MG63 (cell line): ENCODE measurements around the gene CDHR3. TPM values are rescaled to one million over a fixed set of nuclear protein-coding genes. Genes with fewer than 3 reads are reported as not detected.
"Not testable (repeated sequence)": the region's sequence is repeated elsewhere in the genome, so short reads cannot be mapped to it uniquely, and the experiment has no call there.

Experiments
- DNase-seq: peaks from one replicate; pipeline ENCODE4 v3.0.0-alpha.2; 2020
- H3K27me3 ChIP-seq: fragments of 250-450 bp; sonication (Bioruptor Pico); 2 replicates; pipeline ENCODE4 v1.5.1; 2020; ENCODE audit warnings: mild to moderate bottlenecking, moderate library complexity
- H3K36me3 ChIP-seq: fragments of 250-450 bp; sonication (Bioruptor Pico); 2 replicates; pipeline ENCODE4 v1.5.1; 2020; ENCODE audit warnings: mild to moderate bottlenecking, moderate library complexity
- H3K4me3 ChIP-seq: fragments of 250-450 bp; sonication (Bioruptor Pico); 2 replicates; pipeline ENCODE4 v1.5.1; 2020; ENCODE audit warnings: mild to moderate bottlenecking, moderate library complexity
- H3K9me3 ChIP-seq: fragments of 250-450 bp; sonication (Bioruptor Pico); 2 replicates; pipeline ENCODE4 v1.5.1; 2020; ENCODE audit warnings: mild to moderate bottlenecking, moderate library complexity
- total RNA-seq: library from RNA; depleted of rRNA; stranded (reverse); fragments of >200 nt; shearing (Covaris generic); gene quantifications from 2 replicates; pipeline ENCODE4 v1.2.3, GENCODE V29; 2014; ENCODE audit warnings: low replicate concordance

The CDHR3 gene
- total RNA-seq, 1 experiment from 2014 or later: 0.76 TPM

DNA sequence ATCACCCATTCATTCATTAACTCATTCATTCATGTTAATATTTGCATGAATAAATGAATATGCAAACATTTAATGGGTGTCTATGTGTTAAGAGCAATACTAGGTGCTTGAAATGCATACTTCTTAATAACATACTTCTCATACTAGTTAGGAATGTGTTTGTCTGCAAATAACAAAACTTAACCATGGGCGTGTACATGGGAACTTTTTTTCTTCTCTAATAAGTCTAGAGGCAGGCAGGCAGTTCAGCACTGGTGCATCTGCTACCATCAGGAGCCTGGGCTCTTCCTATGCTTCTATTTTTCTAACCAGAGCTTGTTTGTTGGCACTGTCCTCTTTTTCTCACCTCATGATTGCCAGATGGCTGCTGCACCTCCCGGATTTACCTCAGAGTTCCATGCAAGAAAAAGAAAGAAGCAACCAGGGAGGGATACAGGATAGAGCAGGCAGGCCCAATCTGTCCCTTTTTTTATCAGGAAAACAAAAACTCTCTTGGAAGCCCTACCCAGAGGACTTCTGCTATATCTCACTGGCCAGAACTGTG is 22.7 kb downstream of the CDHR3 start:
- H3K36me3 ChIP-seq: no peaks in the 10 kb centered on the region
- H3K27me3 ChIP-seq: no peaks in the 10 kb centered on the region
- DNase-seq: no peak
- no peak overlapping the region for H3K4me3 ChIP-seq
- no peaks in the 10 kb centered on the region for H3K9me3 ChIP-seq

DNA sequence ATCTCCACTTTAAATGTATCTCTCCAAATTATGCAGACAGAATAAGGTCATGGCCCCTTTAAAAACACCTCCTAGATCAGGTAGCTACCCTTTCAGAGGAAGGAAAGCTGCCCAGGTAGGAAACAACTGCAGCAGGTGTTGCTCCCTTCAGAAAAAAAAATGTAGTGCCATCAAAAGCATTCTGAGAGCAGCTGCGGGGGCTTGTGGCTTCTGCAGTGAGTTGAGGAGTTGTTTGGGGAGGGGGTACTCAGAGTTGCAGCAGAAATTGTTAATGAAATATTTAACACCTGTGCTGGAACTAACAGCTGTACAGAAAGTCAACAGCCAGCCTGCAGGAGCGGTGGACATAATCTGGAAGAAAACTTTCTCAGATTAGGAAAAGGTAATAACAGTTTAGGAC is 24.0 kb downstream of the CDHR3 start:
- Histone ChIP-seq H3K4me3 (no peak overlapping the region), H3K27me3 (no peaks in the 10 kb centered on the region), H3K9me3 (no peaks in the 10 kb centered on the region), H3K36me3 (no peaks in the 10 kb centered on the region)
- DNase-seq: no peak

DNA sequence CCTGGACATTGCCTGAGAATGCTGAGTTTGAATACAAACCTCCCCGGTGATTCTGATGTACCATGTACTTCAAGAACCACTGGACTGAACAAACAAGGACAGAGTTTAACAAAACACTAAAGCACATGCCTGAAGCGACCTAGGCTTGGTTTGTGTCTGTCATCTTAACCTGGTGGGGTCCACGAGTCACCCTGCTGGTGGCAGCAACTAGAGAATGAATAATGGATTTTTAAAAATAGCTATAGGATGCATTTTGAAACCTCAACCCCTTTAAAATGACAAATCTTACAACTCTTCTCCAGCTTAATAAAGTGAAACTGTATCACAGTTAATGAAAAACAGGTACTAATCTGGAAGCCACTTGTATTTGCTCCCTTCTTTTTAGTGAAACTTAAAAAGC is 25.2 kb downstream of the CDHR3 start:
- no peaks in the 10 kb centered on the region for H3K27me3 ChIP-seq
- H3K36me3 ChIP-seq: no peaks in the 10 kb centered on the region
- no peaks in the 10 kb centered on the region for H3K9me3 ChIP-seq
- DNase-seq: no peak
- no peak overlapping the region for H3K4me3 ChIP-seq

DNA sequence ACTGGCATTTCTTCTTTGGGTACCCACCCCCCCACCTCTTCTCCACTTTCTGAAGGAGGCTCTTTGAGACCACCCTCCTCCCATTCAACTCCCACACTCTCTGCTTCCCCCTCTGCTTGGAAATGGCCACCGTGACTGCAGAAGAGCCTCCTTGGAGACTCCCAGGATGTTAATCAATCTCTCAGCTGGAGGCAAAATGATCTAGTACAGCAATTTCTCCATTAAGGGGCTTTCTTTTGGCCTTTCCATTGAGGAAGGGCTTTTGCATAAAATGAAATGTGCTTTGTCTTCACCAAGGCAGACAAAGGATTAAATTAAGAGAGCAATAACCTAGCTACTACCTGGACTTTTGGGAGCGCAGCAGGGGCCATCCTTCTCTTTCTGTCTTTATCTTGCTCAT is 26.1 kb downstream of the CDHR3 start:
- Histone ChIP-seq H3K27me3 (no peaks in the 10 kb centered on the region), H3K9me3 (no peaks in the 10 kb centered on the region), H3K36me3 (no peaks in the 10 kb centered on the region), H3K4me3 (no peak overlapping the region)
- DNase-seq: no peak

DNA sequence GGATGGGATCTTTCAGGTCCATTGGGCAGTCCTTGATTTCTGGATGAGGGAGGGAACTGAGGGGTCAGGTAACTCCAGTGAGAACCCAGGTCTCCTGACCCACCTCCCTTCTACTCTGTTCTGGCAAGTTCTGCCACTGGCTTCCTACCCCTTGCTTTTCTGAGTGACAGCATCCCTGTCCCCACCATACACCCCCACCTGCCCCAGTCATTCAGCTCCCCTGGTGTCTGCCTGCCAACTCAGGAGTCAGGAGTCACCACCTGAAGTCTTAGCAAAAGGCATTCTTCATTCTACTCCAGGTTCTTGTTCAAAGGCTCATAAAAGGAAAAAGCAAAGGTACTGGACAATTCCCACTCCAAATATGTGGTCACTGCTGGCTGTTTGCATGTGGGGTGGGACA is 26.6 kb downstream of the CDHR3 start:
- H3K36me3 ChIP-seq: no peaks in the 10 kb centered on the region
- no peak for DNase-seq
- H3K27me3 ChIP-seq: no peaks in the 10 kb centered on the region
- no peak overlapping the region for H3K4me3 ChIP-seq
- no peaks in the 10 kb centered on the region for H3K9me3 ChIP-seq

DNA sequence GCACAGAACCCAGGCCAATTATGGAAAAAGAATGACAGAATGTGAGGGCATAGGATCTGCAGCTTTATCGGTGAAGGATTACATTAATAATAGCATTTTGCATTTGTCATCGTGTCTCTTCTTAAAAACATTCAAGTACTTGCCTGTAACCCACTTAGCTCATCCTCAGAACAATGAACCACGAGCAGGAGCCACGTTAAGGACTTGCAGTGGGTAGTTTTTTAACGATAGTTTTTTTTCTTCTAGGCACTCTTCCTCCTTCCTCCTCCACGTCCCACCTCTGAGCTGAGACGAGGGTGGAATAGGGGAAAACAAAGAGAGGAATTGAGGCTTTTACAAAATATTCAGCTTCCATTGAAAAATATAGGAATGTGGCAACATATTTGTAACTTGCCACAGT is 27.1 kb downstream of the CDHR3 start:
- Histone ChIP-seq H3K36me3 (no peaks in the 10 kb centered on the region), H3K27me3 (no peaks in the 10 kb centered on the region), H3K4me3 (no peak overlapping the region), H3K9me3 (no peaks in the 10 kb centered on the region)
- DNase-seq: no peak

DNA sequence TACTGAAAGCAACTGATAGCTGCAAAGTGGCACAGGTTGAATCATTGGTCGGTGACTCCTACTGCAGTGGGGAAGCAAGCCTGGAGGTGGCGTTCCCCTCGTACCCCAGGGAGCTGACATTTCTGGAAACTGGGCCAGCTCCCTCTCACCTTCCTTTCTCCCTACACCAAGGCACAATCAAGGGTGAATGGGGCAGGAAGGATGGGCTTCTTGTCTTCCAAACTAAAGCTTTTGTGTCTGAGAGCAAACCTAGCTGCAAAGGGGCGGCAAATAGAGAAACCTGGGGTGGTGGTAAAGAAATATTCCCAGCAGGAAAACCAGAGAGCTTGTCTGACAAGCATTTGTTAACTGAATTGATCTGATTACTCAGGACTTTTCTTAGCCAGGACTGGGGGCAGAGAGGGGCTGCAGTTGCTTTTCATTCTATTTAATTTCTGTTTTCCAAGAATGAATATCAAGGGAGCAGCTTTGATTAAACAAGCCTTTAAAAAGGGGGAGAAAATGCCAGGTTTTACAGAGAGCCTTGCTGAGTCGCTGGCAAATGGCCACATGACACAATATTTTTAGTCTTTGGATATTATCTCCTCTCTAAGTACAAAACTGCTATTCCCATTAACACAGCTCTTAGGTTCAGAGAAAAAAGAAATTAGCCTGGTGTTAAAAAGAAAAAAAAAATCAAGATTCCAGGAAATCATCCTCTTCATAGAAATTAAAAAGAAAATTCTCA is 27.8 kb downstream of the CDHR3 start:
- no peaks in the 10 kb centered on the region for H3K36me3 ChIP-seq
- DNase-seq: no peak
- H3K4me3 ChIP-seq: no peak overlapping the region
- no peaks in the 10 kb centered on the region for H3K27me3 ChIP-seq
- no peaks in the 10 kb centered on the region for H3K9me3 ChIP-seq

DNA sequence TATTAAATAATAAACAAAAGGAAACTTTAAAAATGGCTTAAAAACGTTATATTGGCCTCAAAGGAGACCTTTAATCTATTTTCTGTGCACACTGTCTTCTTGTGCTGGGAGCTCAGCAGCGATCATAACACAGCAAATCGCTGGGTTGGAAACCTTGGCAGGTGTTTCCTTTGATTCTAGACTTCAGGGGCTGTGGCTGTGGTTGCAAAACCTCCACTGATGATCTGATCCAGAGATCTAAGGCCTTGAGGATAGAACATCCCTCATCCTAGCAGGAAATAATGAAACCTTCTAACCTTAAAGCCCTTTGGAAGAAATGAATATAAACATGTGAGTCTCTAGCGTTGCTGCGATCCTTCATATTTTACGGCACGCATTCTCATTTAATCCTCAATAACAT is 29.8 kb downstream of the CDHR3 start:
- no peaks in the 10 kb centered on the region for H3K36me3 ChIP-seq
- no peaks in the 10 kb centered on the region for H3K9me3 ChIP-seq
- no peaks in the 10 kb centered on the region for H3K27me3 ChIP-seq
- DNase-seq: no peak
- H3K4me3 ChIP-seq: no peak overlapping the region

DNA sequence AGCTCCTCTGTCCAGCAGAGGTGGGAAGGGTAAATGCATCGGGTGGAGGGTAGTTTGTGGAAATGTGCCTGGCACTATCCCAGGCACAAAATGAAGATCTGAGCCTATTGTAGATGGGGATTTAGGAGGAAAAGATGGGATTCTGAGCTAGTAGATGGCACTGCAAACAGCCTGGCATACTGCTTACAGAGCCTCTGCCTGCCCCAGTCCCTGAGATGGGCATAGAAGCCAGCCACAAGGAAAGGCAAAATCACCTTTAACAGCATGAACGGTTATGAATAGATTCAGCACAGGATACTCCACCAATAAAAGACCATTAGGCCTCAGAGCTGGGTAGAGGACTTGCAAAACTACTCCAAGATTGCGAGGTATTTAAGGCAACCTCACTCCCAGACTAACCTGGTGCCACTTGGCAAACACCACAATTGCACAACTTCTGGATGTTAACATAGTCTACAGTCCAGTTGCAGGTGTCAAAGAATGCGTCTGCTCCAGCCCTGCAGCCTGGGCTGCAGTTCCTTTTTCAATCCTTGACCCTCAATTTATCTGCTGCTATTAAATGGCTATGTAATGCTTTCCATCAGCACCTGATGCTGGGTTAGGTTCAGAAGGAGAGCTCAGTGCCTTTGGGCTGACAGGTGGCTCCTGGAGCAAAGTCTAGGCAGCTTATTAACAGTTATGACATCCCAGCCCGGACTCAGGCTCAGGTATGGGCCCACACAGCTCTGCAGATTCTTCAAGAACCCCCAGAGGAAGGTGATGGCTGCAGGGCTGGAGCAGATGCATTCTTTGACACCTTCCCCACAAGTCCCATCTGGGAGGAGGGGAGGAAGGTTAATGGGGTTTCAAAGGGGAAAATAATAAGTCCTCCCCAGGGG is 34.0 kb downstream of the CDHR3 start:
- Histone ChIP-seq H3K27me3 (no peaks in the 10 kb centered on the region), H3K4me3 (no peak overlapping the region)
- no peak for DNase-seq

DNA sequence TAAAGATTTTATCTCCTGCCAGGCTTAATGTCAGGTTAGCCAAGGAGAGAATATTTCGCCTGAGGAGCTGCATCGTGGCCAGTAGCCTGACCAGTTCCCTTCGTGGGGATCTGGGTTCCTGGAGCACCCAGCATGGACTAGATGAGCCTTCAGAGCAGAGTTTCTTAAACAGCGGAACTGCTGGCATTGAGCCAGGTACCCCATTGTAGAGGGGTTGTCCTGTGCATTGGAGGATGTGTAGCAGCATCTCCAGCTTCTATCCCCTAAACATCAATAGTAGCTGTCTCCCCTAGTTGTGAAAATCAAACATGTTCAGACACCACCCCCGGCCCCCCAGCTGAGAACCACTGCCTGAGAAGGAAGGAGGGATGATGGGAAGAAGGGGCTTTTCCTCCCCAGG is 36.2 kb downstream of the CDHR3 start:
- Histone ChIP-seq H3K9me3 (no peaks in the 10 kb centered on the region), H3K27me3 (no peaks in the 10 kb centered on the region), H3K36me3 (no peaks in the 10 kb centered on the region), H3K4me3 (no peak overlapping the region)
- DNase-seq: no peak

More for the DNA sequence above, 34.0 kb downstream of the CDHR3 start:
- H3K36me3 ChIP-seq: no peaks in the 10 kb centered on the region
- H3K9me3 ChIP-seq: no peaks in the 10 kb centered on the region

DNA sequence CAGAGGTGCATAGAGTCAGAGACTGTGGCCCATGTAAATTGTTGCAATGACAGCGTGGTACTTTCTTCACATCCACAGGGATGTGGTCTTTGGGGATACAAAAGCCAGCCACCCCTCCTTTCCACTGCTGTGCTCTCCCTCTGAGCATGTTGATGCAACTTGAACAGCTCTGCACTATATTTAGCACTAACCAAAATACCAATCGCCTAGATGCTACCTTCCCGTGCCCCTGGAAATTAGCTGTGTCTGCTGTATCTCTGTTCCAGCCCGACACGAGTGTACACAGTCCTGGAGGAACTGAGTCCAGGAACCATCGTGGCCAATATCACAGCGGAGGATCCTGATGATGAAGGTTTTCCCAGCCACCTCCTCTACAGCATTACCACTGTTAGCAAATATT is 38.1 kb downstream of the CDHR3 start:
- DNase-seq: no peak
- H3K27me3 ChIP-seq: no peaks in the 10 kb centered on the region

DNA sequence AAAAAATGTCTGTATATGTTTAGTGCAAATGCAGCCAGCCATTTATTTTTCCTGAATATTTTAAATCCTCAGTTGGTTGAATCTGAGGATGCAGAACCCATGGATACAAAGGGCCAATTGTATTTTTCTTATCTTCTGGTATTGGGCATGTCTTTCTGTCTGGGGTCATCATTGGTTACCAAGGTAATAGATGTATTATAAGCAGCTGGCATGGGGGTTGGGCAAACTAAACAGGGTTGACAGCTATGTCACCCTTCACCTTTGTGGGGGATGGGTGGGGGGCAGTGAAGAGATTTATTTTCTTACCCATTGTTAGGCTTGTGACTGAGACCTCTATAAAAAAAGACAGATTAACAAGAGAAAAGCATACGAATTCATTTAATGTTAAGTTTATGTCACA is 38.8 kb downstream of the CDHR3 start:
- DNase-seq: no peak
- Histone ChIP-seq H3K9me3 (no peaks in the 10 kb centered on the region), H3K4me3 (no peak overlapping the region), H3K36me3 (no peaks in the 10 kb centered on the region), H3K27me3 (no peaks in the 10 kb centered on the region)

More for the DNA sequence above, 38.1 kb downstream of the CDHR3 start:
- Histone ChIP-seq H3K9me3 (no peaks in the 10 kb centered on the region), H3K36me3 (no peaks in the 10 kb centered on the region), H3K4me3 (no peak overlapping the region)

DNA sequence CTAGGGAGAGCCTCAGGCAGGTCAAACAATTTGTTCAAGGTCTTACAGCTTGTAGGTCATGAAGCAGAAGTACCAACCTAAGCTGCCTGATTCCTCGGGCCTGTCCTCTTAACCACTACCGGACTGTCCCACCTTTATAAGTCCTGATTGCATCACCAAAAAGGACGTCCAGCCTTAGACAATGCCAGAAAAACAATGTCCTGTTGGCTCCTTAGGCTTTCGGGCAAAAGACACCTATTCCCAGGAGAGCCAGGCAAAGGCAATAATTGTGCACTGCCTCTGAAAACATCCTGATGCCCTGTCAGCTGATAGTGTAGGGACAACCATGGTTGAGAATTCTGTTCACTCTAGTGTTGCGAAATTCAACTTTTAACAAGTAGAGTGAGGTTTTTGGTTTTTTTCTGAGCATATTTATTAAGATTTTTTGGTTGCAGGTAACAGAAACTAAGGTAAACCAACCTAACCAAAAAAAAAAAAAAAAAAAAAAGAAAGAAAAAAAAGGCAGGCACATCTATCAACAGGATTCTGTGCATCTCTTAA is 40.5 kb downstream of the CDHR3 start:
- Histone ChIP-seq H3K4me3 (no peak overlapping the region), H3K9me3 (no peaks in the 10 kb centered on the region), H3K27me3 (no peaks in the 10 kb centered on the region), H3K36me3 (no peaks in the 10 kb centered on the region)
- DNase-seq: no peak

DNA sequence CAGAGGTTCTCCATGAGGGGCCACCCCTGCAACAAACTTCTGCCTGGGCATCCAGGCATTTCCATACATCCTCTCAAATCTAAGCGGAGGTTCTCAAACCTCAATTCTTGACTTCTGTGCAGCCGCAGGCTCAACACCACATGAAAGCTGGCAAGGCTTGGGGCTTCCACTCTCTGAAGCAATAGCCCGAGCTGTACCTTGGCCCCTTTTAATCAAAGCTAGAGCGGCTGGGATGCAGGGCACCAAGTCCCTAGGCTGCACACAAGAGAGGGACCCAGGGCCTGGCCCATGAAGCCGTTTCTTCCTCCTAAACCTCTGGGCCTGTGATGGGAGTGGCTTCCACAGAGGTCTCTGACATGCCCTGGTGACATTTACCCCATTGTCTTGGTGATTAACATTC is 43.8 kb downstream of the CDHR3 start:
- no peaks in the 10 kb centered on the region for H3K9me3 ChIP-seq
- DNase-seq: no peak
- no peaks in the 10 kb centered on the region for H3K27me3 ChIP-seq
- no peak overlapping the region for H3K4me3 ChIP-seq
- H3K36me3 ChIP-seq: no peaks in the 10 kb centered on the region

DNA sequence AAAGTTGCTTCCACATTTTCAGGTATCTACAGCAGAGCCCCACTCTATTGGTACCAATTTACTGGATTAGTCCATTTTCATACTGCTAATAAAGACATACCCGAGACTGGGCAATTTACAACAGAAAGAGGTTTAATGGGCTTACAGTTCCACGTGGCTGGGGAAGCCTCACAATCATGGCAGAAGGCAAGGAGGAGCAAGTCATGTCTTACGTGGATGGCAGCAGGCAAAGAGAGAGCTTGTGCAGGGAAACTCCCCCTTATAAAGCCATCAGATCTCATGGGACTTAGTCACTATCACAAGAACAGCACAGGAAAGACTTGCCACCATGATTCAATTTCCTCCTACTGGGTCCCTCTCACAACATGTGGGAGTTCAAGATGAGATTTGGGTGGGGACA is 44.7 kb downstream of the CDHR3 start:
- not testable (repeated sequence) for H3K36me3 ChIP-seq, H3K4me3 ChIP-seq, H3K27me3 ChIP-seq, H3K9me3 ChIP-seq, DNase-seq

DNA sequence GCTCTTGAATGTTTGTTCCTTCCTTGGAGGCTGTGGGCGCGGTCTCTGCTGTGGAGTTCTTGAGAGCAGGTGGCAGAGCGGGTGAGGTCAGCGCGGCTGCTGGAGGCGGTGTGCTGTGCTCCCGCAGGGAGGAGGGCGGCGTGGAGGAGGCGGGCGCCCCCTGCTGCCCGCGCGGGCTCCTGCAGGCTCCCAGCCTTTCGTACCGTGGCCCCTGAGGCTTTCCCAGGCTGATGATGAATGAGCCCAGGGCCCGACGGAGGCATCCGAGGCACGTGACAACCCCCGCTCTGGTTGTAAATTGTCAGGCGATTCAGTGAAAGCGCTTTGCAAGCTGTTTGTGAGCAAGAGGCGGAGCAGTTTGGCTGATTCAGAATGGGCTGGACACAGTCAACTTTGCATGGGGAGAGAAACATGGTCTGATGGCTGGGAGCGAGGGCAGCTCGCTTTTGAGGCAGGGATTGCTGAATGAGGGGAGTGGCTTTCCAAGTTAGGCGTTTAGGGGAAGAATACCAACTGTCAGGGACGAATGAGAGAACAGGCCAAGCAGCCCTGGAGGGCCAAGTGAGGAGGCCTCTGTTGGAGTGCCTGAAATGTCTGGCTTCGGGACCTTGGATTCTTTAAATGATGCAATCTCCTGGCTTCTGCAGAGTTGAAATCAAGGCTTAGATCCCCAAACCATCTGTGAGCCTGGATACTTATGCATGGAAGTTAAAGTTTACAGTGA is 46.6 kb downstream of the CDHR3 start:
- Histone ChIP-seq H3K4me3 (no peak overlapping the region), H3K9me3 (no peaks in the 10 kb centered on the region), H3K27me3 (no peaks in the 10 kb centered on the region), H3K36me3 (no peaks in the 10 kb centered on the region)
- peak; percentile 92 for DNase-seq

DNA sequence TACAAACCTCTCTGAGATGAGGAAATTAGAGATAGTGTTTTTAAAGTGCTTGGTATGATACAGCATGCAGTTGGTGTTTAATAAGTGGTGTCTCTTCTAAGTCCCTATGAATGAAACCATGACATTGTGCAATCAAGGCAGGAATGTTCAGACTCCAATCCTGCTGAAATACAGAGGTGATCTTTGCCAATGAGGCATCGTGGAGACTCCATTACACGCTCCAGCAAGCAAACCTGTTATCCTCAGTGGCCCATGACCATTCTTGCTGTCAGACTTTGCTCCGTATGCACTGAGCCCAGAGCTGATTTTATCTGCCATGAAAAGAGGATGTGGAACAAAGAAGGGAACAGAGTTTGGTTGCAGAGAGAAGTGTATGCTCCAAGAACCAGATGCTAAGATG is 47.3 kb downstream of the CDHR3 start:
- no peak for DNase-seq
- Histone ChIP-seq H3K4me3 (no peak overlapping the region), H3K9me3 (no peaks in the 10 kb centered on the region), H3K36me3 (no peaks in the 10 kb centered on the region), H3K27me3 (no peaks in the 10 kb centered on the region)
